GM23338 (cell line): Measurements from ENCODE around the gene PRR22. TPM values are rescaled to one million over a fixed set of nuclear protein-coding genes. Genes with fewer than 3 reads are reported as not detected.
A peak's percentile ranks its signal among the peaks of the same experiment; 100 is the strongest.

Source experiments
- ATAC-seq: fragments of 200-7000 bp; cut with Tn5 transposase; 3 replicates; pipeline ENCODE4 v1.9.1; 2020
- DNase-seq: peaks from one replicate; pipeline ENCODE4 v3.0.0-alpha.2; 2015; ENCODE audit warnings: low spot score
- H2AFZ ChIP-seq: fragments of 200-600 bp; sonication (generic); 2 replicates; pipeline ENCODE4 v1.8.0; 2016; ENCODE audit warnings: antibody characterized with exemption, mild to moderate bottlenecking, moderate library complexity
- H3F3A ChIP-seq: fragments of 200-600 bp; sonication (generic); replicated peaks from 2 replicates; pipeline ENCODE4 v1.8.0; 2017; ENCODE audit warnings: antibody characterized with exemption, mixed run types, low read depth
- H3K27ac ChIP-seq: fragments of 200-600 bp; sonication (generic); 2 replicates; pipeline ENCODE4 v1.6.1; 2016; ENCODE audit warnings: low read depth
- H3K27me3 ChIP-seq: fragments of 200-600 bp; sonication (generic); 2 replicates; pipeline ENCODE4 v1.8.0; 2016; ENCODE audit warnings: mild to moderate bottlenecking, mixed run types, moderate library complexity; ENCODE audit not compliant: insufficient read depth
- H3K36me3 ChIP-seq: fragments of 200-600 bp; sonication (generic); 2 replicates; pipeline ENCODE4 v1.8.0; 2016; ENCODE audit warnings: mild to moderate bottlenecking; ENCODE audit not compliant: insufficient read depth
- H3K4me1 ChIP-seq: fragments of 200-600 bp; sonication (generic); 2 replicates; pipeline ENCODE4 v1.8.0; 2016; ENCODE audit warnings: mild to moderate bottlenecking, moderate library complexity; ENCODE audit not compliant: insufficient read depth
- H3K4me2 ChIP-seq: fragments of 200-600 bp; sonication (generic); 2 replicates; pipeline ENCODE4 v1.7.1; 2017; ENCODE audit warnings: mixed run types
- H3K4me3 ChIP-seq: fragments of 200-600 bp; sonication (generic); 2 replicates; pipeline ENCODE4 v1.6.1; 2016; ENCODE audit warnings: mixed run types
- H3K79me2 ChIP-seq: fragments of 200-600 bp; sonication (generic); replicated peaks from 2 replicates; pipeline ENCODE4 v1.8.0; 2017; ENCODE audit warnings: mild to moderate bottlenecking; ENCODE audit not compliant: insufficient read depth
- H3K9me2 ChIP-seq: fragments of 200-600 bp; sonication (generic); 2 replicates; pipeline ENCODE4 v1.8.0; 2017; ENCODE audit not compliant: insufficient read depth
- H4K20me1 ChIP-seq: fragments of 200-600 bp; sonication (generic); replicated peaks from 2 replicates; pipeline ENCODE4 v1.8.0; 2017; ENCODE audit warnings: mild to moderate bottlenecking; ENCODE audit not compliant: insufficient read depth
- H3K27ac Mint-ChIP-seq: 2 replicates; pipeline ENCODE4 v1.8.0; 2020; ENCODE audit warnings: inconsistent platforms, mild to moderate bottlenecking, moderate library complexity, mixed read lengths
- H3K27me3 Mint-ChIP-seq: 3 replicates; pipeline ENCODE4 v1.8.0; 2022; ENCODE audit warnings: low read depth, mild to moderate bottlenecking, moderate library complexity, mixed read lengths, inconsistent platforms; ENCODE audit not compliant: insufficient read depth, poor library complexity
- H3K36me3 Mint-ChIP-seq: 3 replicates; pipeline ENCODE4 v1.8.0; 2021; ENCODE audit warnings: low read depth, mild to moderate bottlenecking, inconsistent platforms, moderate library complexity, mixed read lengths
- H3K4me1 Mint-ChIP-seq: 3 replicates; pipeline ENCODE4 v1.8.0; 2020; ENCODE audit warnings: mild to moderate bottlenecking, inconsistent platforms, mixed read lengths
- H3K4me3 Mint-ChIP-seq: 3 replicates; pipeline ENCODE4 v1.8.0; 2021; ENCODE audit warnings: moderate library complexity, mild to moderate bottlenecking, inconsistent platforms, mixed read lengths
- H3K9me3 Mint-ChIP-seq: 3 replicates; pipeline ENCODE4 v1.8.0; 2020; ENCODE audit warnings: moderate library complexity, mild to moderate bottlenecking, inconsistent platforms, mixed read lengths
- CREB1 ChIP-seq: fragments of 250-450 bp; sonication (Bioruptor Pico); IDR thresholded peaks from 2 replicates; pipeline ENCODE4 v1.5.0; 2020; ENCODE audit warnings: low read depth, mild to moderate bottlenecking, moderate library complexity
- CTCF ChIP-seq, 2 experiments: fragments of 200-600 bp in 1 of 2; sonication (generic) in 1 of 2; conservative IDR thresholded peaks; 2 replicates each; pipeline versions ENCODE4 v1.5.1 to v1.6.1; 2016 to 2017; ENCODE audit warnings: antibody characterized with exemption in 2 of 2, low read depth in 2 of 2, mild to moderate bottlenecking in 2 of 2, moderate library complexity in 1 of 2
- ETS1 ChIP-seq: IDR thresholded peaks from 2 replicates; pipeline ENCODE4 v1.6.1; 2016; ENCODE audit warnings: antibody characterized with exemption
- EZH2 ChIP-seq: fragments of 200-600 bp; sonication (generic); IDR thresholded peaks from one replicate; pipeline ENCODE4 v1.8.0; 2017; ENCODE audit warnings: antibody characterized with exemption, mild to moderate bottlenecking, low read depth; ENCODE audit not compliant: unreplicated experiment
- EZH2phosphoT487 ChIP-seq: fragments of 200-600 bp; sonication (generic); IDR thresholded peaks from one replicate; pipeline ENCODE4 v1.8.1; 2018; ENCODE audit warnings: antibody characterized with exemption; ENCODE audit not compliant: unreplicated experiment
- JUNB ChIP-seq: IDR thresholded peaks from one replicate; pipeline ENCODE4 v1.6.1; 2016; ENCODE audit warnings: antibody characterized with exemption; ENCODE audit not compliant: unreplicated experiment
- NANOG ChIP-seq: IDR thresholded peaks from 2 replicates; pipeline ENCODE4 v1.6.1; 2016; ENCODE audit warnings: antibody characterized with exemption, borderline replicate concordance
- POLR2AphosphoS5 ChIP-seq: IDR thresholded peaks from 2 replicates; pipeline ENCODE4 v1.6.1; 2016; ENCODE audit warnings: antibody characterized with exemption, low read depth
- REST ChIP-seq: IDR thresholded peaks from one replicate; pipeline ENCODE4 v1.6.1; 2018; ENCODE audit warnings: antibody characterized with exemption; ENCODE audit not compliant: unreplicated experiment
- STAT1 ChIP-seq: IDR thresholded peaks from one replicate; pipeline ENCODE4 v1.6.1; 2016; ENCODE audit warnings: antibody characterized with exemption; ENCODE audit not compliant: unreplicated experiment
- ZNF114 ChIP-seq: fragments of 250-450 bp; sonication (Bioruptor Pico); IDR thresholded peaks from 2 replicates; pipeline ENCODE4 v1.5.0; 2020; ENCODE audit warnings: mild to moderate bottlenecking, moderate library complexity
- ZNF331 ChIP-seq: fragments of 250-450 bp; sonication (Bioruptor Pico); IDR thresholded peaks from 2 replicates; pipeline ENCODE4 v1.5.0; 2020; ENCODE audit warnings: low read depth, mild to moderate bottlenecking, moderate library complexity
- ZNF462 ChIP-seq: fragments of 250-450 bp; sonication (Bioruptor Pico); IDR thresholded peaks from 2 replicates; pipeline ENCODE4 v1.5.0; 2020; ENCODE audit warnings: mild to moderate bottlenecking, moderate library complexity
- polyA plus RNA-seq: library from polyadenylated mRNA; unstranded; fragments of >200 nt; fragmentation: Nextera tagmentation; extraction: Ambion mirVana; gene quantifications from 2 replicates; pipeline ENCODE4 v1.2.1, GENCODE V29; 2016
- total RNA-seq: library from RNA; depleted of rRNA; stranded (reverse); fragments of >200 nt; shearing (Covaris generic); gene quantifications from 2 replicates; pipeline ENCODE4 v1.2.3, GENCODE V29; 2014

The PRR22 gene
- total and polyA plus RNA-seq, 2 experiments from 2014 or later: 1.0 to 1.2 TPM

GRCh38 chr19:5804516-5805461 lies 20.2 kb upstream of the PRR22 start, which contains the start of gene NRTN:
Gene NRTN, plus strand, starts transcription at chr19:5805067. Its CDS starts 19,099 bp downstream, at chr19:5824166.
- H4K20me1 ChIP-seq: no peaks in the 10 kb centered on the region; the same call in 1 of the 2 replicates
- Mint-ChIP-seq H3K36me3 (peaks cover 2% of the 10 kb centered on the region; the same call in 2 of the 3 replicates), H3K9me3 (peaks cover 3% of the 10 kb centered on the region; the same call in 2 of the 3 replicates), H3K27me3 (peaks cover 41% of the 10 kb centered on the region), H3K27ac (no peak within 1 kb of the TSS), H3K4me3 (peak within 1 kb of the TSS; percentile 70), H3K4me1 (peaks cover 23% of the 10 kb centered on the region)
- no peak within 1 kb of the TSS for H3K27ac ChIP-seq
- peak within 1 kb of the TSS; percentile 91 for H2AFZ ChIP-seq
- DNase-seq (peak; percentile 75), ATAC-seq (peak; percentile 25)
- H3K36me3 ChIP-seq: no peaks in the 10 kb centered on the region
- TF ChIP-seq CREB1 (CRISPR knock-in tag): no peak
- no peak for TF ChIP-seq NANOG
- TF ChIP-seq ETS1: no peak
- TF ChIP-seq ZNF114 (CRISPR knock-in tag): no peak
- TF ChIP-seq CTCF (conservative IDR thresholded peaks at IDR 0.05; ENCODE audit: low read depth in 2 of 2): no peak
- TF ChIP-seq ZNF462 (CRISPR knock-in tag): no peak
- TF ChIP-seq EZH2phosphoT487: no peak
- no peak for TF ChIP-seq EZH2
- TF ChIP-seq STAT1: no peak
- TF ChIP-seq ZNF331 (CRISPR knock-in tag): no peak
- no peak for TF ChIP-seq POLR2AphosphoS5
- no peak for TF ChIP-seq REST
- no peak for TF ChIP-seq JUNB
- H3K27me3 ChIP-seq: peaks cover 15% of the 10 kb centered on the region
- H3K9me2 ChIP-seq: peaks cover 5% of the 10 kb centered on the region; the same call in 1 of the 2 replicates
- peaks cover 6% of the 10 kb centered on the region; the same call in 1 of the 2 replicates for H3K4me1 ChIP-seq
- H3K79me2 ChIP-seq: no peaks in the 10 kb centered on the region
- H3F3A ChIP-seq: no peaks in the 10 kb centered on the region
- H3K4me2 ChIP-seq: peak within 1 kb of the TSS; percentile 82
- H3K4me3 ChIP-seq: peak within 1 kb of the TSS; percentile 60
